Esophagus muscularis mucosa (tissue), 4 donors: Measurements from ENCODE around the gene ETV6. TPM values are rescaled to one million over a fixed set of nuclear protein-coding genes. Genes with fewer than 3 reads are reported as not detected.

Experiments
- DNase-seq: peaks from one replicate; pipeline ENCODE4 v3.0.0-alpha.2; 2017; ENCODE audit errors: extremely low spot score
- H3K27ac ChIP-seq, 4 donors: fragments of 200-600 bp; sonication (generic); replicated peaks in 1 of 4; 1 replicate in 3 of 4; 2 replicates in 1 of 4; pipeline ENCODE4 v1.5.1; 2016 to 2019; ENCODE audit warnings: mild to moderate bottlenecking in 1 of 4
- H3K27me3 ChIP-seq, 4 donors: fragments of 200-600 bp; sonication (generic); one replicate each; pipeline versions ENCODE4 v1.5.1 to v1.6.0; 2016 to 2019
- H3K36me3 ChIP-seq, 4 donors: fragments of 200-600 bp; sonication (generic); one replicate each; pipeline ENCODE4 v1.5.1; 2016 to 2019
- H3K4me1 ChIP-seq, 4 donors: fragments of 200-600 bp; sonication (generic); one replicate each; pipeline ENCODE4 v1.5.1; 2016 to 2019
- H3K4me3 ChIP-seq, 4 donors: fragments of 200-600 bp; sonication (generic); 1 replicate in 2 of 4; 2 replicates in 2 of 4; pipeline ENCODE4 v1.5.1; 2016 to 2019; ENCODE audit warnings: mild to moderate bottlenecking in 4 of 4, moderate library complexity in 1 of 4
- H3K9me3 ChIP-seq, 4 donors: fragments of 200-600 bp; sonication (generic); 1 replicate in 3 of 4; 2 replicates in 1 of 4; pipeline ENCODE4 v1.5.1; 2016 to 2019
- CTCF ChIP-seq, 3 experiments: fragments of 200-600 bp in 2 of 3; fragments of 450-650 bp in 1 of 3; sonication (generic) in 2 of 3; IDR thresholded peaks; one replicate each; pipeline ENCODE4 v1.5.1; 2017 to 2019; ENCODE audit warnings: antibody characterized with exemption in 3 of 3, mild to moderate bottlenecking in 2 of 3, moderate library complexity in 1 of 3
- EP300 ChIP-seq: sonication (generic); formaldehyde crosslinking; IDR thresholded peaks from one replicate; pipeline ENCODE4 v1.6.1; 2017; ENCODE audit warnings: antibody characterized with exemption
- POLR2A ChIP-seq: fragments of 450-650 bp; IDR thresholded peaks from one replicate; pipeline ENCODE4 v1.6.1; 2017; ENCODE audit warnings: antibody characterized with exemption, moderate library complexity, mild to moderate bottlenecking, low read depth
- POLR2AphosphoS5 ChIP-seq, 2 donors: sonication (generic); formaldehyde crosslinking; IDR thresholded peaks; one replicate each; pipeline ENCODE4 v1.6.1; 2017; ENCODE audit warnings: antibody characterized with exemption in 2 of 2
- WGBS: methylation state at CpG from one replicate; pipeline ENCODE4 v1.1.5; 2018; 5-methylcytosine and 5-hydroxymethylcytosine counted together
- intact Hi-C: fragments of 100-400 bp; cut with DNase I; formaldehyde crosslinking; loops from one replicate; pipeline ENCODE4 v1.15.1; 2023
- total RNA-seq, 4 donors: library from RNA; depleted of rRNA; stranded (reverse); fragments of >200 nt; gene quantifications; one replicate each; pipeline versions ENCODE4 v1.1.0 to v1.2.1, GENCODE V29; 2016

Gene ETV6
- total RNA-seq, 4 donors from 2014 or later = 22.4 to 29.6 (median 25.3) TPM

GRCh38 chr12:11897923-11898322, 248.4 kb downstream of the ETV6 start:
- Histone ChIP-seq H3K27ac (no peak overlapping the region), H3K9me3 (no peaks in the 10 kb centered on the region), H3K27me3 (no peaks in the 10 kb centered on the region), H3K4me3 (no peak overlapping the region), H3K4me1 (peaks cover 0 to 1% (median 0%) of the 10 kb centered on the region in 4 donors), H3K36me3 (peaks cover 0 to 5% (median under 1%) of the 10 kb centered on the region in 4 donors)
- 96% methylated on average over 2 of the region's 2 CpGs for WGBS
- intact Hi-C loops = no loop called here
- DNase-seq = no peak
- no peak for TF ChIP-seq CTCF (IDR thresholded peaks at IDR 0.05)

GRCh38 chr12:11901701-11902524, 252.4 kb downstream of the ETV6 start:
- H3K27ac ChIP-seq = no peak overlapping the region
- no peaks in the 10 kb centered on the region for H3K36me3 ChIP-seq
- intact Hi-C loops = no loop called here
- DNase-seq = no peak
- no peak overlapping the region for H3K4me3 ChIP-seq
- TF ChIP-seq POLR2AphosphoS5 (IDR thresholded peaks at IDR 0.05) (no peak), EP300 (no peak), CTCF (IDR thresholded peaks at IDR 0.05) (no peak), POLR2A (no peak)
- H3K4me1 ChIP-seq = no peaks in the 10 kb centered on the region
- no peaks in the 10 kb centered on the region for H3K9me3 ChIP-seq
- H3K27me3 ChIP-seq = no peaks in the 10 kb centered on the region
- 88% methylated on average over 8 of the region's 9 CpGs for WGBS

- no peak overlapping the region for H3K4me3 ChIP-seq
- H3K36me3 ChIP-seq = no peaks in the 10 kb centered on the region
- intact Hi-C loops = no loop called here
- peaks cover 0 to 6% (median 3%) of the 10 kb centered on the region in 4 donors for H3K9me3 ChIP-seq
- H3K27me3 ChIP-seq = no peaks in the 10 kb centered on the region
- no peak overlapping the region for H3K27ac ChIP-seq
- no peak for DNase-seq
- no peaks in the 10 kb centered on the region for H3K4me1 ChIP-seq
- 99% methylated on average over 4 of the region's 4 CpGs for WGBS
- no peak for TF ChIP-seq CTCF (IDR thresholded peaks at IDR 0.05)
- no peak for TF ChIP-seq EP300
- no peak for TF ChIP-seq POLR2A
- TF ChIP-seq POLR2AphosphoS5 (IDR thresholded peaks at IDR 0.05) = no peak
Measured at GRCh38 chr12:11902525-11902875, 253.0 kb downstream of the ETV6 start.

- TF ChIP-seq POLR2A = no peak
- no peak for TF ChIP-seq CTCF (IDR thresholded peaks at IDR 0.05)
- no peaks in the 10 kb centered on the region for H3K36me3 ChIP-seq
- 83% methylated on average over 3 of the region's 3 CpGs for WGBS
- no peaks in the 10 kb centered on the region for H3K27me3 ChIP-seq
- DNase-seq = no peak
- intact Hi-C loops = no loop called here
- H3K9me3 ChIP-seq = peaks cover 0 to 22% (median 8%) of the 10 kb centered on the region in 4 donors
- no peak overlapping the region for H3K4me3 ChIP-seq
- H3K4me1 ChIP-seq = no peaks in the 10 kb centered on the region
- no peak overlapping the region for H3K27ac ChIP-seq
Measured at GRCh38 chr12:11904124-11904523, 254.7 kb downstream of the ETV6 start.

GRCh38 chr12:11905534-11905933, 256.1 kb downstream of the ETV6 start:
- Histone ChIP-seq H3K4me1 (no peaks in the 10 kb centered on the region), H3K4me3 (no peak overlapping the region), H3K27me3 (no peaks in the 10 kb centered on the region), H3K9me3 (peaks cover 0 to 29% (median 8%) of the 10 kb centered on the region in 4 donors), H3K36me3 (no peaks in the 10 kb centered on the region), H3K27ac (no peak overlapping the region)
- TF ChIP-seq EP300 = no peak
- TF ChIP-seq CTCF (IDR thresholded peaks at IDR 0.05) = no peak
- TF ChIP-seq POLR2AphosphoS5 (IDR thresholded peaks at IDR 0.05) = no peak
- TF ChIP-seq POLR2A = no peak
- intact Hi-C loops = no loop called here
- DNase-seq = no peak
